SIG-M5 treated with dmso at 0.1 percent for 504 hours (cell line): Measurements from ENCODE around the gene TSPAN9.

Source experiments
- DNase-seq: peaks from one replicate; lab custom pipeline; 2025; ENCODE audit not compliant: unreplicated experiment; lab: John Stamatoyannopoulos, UW

TSPAN9 gene

GRCh38 chr12:3184485-3184884 is 107.3 kb downstream of the TSPAN9 start:
- DNase-seq: no peak

- no peak for DNase-seq
Observed at GRCh38 chr12:3185260-3185870, 108.2 kb downstream of the TSPAN9 start.

GRCh38 chr12:3186546-3187215 is 109.5 kb downstream of the TSPAN9 start:
- DNase-seq: no peak

DNA sequence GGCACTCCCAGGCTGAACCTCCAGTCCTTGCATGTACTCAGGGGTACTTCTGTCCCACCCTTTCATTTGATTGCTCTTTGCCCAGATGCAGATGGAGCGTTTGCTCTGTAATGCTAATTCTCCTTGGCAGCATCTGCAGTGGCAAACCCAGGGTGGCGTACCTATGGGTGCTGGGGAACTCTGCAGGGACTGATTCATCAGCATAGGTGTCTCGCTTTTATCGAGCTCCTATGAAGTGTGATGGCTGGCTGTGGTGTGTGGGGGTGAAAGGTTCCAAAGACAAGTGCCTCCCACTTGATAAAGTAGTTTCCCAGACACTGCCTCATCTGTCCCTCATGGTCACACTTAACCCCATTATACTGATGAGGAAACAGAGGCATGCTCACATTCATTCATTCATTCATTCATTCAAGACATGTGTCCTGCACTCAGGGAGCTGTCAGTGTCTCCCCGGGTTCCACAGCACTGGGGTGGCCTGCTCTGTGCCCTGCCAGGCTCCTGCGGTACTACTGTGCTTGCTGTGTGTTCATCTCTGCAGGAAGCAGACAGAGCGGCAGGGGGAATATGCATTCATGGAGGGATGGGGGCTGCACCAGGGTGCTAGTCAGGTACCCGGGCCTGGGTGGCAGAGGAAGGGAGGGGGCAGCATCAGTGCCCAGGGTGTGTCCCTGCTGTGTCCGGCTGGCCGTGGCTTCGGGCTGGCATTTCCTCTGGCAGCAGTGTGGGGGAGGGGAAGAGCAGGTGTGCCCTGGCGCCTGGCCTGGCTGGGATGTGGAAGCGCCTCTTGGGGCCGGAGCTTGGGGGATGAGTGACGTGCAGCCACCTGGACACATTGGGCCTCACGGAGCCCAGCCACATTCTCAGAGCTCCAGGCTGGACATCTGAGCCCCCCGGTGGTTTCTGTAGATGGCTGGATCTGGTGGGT is 110.9 kb downstream of the TSPAN9 start:
- no peak for DNase-seq

GRCh38 chr12:3189282-3189681 is 112.1 kb downstream of the TSPAN9 start:
- no peak for DNase-seq

GRCh38 chr12:3190101-3190500 is 112.9 kb downstream of the TSPAN9 start:
- DNase-seq: no peak

GRCh38 chr12:3191450-3191849 is 114.3 kb downstream of the TSPAN9 start:
- no peak for DNase-seq

GRCh38 chr12:3192221-3192620 is 115.0 kb downstream of the TSPAN9 start:
- no peak for DNase-seq

- DNase-seq: no peak
Observed at GRCh38 chr12:3193131-3193530, 116.0 kb downstream of the TSPAN9 start.

- no peak for DNase-seq
Observed at GRCh38 chr12:3193755-3194154, 116.6 kb downstream of the TSPAN9 start.

DNA sequence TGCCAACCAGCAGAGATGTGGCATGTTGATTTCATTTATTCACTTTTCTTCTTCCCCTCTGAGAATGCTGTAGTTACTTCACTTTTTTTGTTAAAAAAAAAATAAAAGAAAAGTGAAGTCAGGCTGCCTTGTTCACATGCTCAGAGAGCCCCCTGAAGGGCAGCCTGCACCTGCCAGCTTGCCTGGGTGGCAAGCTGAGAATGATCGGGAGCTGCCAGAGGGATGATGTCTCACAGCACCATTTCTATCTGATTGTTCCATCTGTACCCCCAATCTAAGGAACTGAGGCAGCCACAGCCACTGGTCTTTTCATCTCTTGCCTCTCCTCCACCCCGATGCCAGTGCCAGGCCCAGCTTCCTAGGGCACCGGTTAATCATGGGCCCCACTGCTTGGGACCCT is 118.2 kb downstream of the TSPAN9 start:
- no peak for DNase-seq

DNA sequence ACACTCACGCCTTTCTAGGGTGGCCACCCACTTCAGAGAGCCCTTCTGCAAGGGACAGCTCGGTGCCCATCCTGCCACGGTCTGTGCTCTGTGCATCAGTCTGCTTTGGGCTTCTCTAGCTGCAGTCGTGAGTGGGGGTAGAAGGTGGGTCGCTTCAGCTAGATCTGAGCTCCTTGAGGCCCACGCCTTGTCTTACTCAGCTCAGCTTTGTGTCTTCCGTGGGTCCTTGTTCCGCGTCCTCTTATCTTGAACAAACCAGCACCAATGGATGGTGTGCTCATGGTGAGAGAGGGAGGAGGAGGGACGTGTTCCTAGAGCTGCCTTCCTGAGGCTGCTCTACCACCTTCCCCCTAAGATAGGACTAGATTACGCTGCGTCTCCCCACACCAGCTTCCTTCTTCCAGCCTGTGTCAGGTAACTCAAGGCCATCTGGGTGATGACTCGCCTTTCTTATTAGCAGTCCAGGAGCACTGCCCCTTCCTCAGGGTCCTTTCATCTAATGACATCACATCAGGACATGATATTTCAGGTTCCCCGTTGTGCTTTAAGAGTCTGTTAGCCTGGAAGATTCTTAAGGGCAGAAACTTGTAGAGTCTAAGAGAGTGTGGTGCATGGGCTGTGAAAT is 118.8 kb downstream of the TSPAN9 start:
- no peak for DNase-seq

DNA sequence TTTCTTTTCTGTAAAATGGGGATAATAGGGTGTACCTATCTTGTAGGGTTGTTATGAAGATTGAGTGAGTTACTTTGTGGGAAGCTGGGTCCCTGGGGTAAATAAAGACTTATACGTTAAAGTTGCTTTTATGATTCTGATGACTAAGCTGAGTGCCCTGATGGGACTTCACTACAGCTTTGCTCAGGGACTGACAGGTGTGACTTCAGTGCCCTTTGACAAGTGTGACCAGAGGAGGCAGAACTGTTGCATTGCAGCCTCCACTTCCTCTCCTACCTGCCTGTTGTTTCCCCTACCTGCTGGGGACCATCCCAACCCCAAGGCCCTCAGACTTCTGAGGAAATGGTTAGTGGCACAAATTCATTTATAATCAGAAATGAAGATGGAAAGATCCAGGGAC is 119.3 kb downstream of the TSPAN9 start:
- DNase-seq: no peak

- no peak for DNase-seq
Observed at GRCh38 chr12:3197131-3197818, 120.1 kb downstream of the TSPAN9 start.

DNA sequence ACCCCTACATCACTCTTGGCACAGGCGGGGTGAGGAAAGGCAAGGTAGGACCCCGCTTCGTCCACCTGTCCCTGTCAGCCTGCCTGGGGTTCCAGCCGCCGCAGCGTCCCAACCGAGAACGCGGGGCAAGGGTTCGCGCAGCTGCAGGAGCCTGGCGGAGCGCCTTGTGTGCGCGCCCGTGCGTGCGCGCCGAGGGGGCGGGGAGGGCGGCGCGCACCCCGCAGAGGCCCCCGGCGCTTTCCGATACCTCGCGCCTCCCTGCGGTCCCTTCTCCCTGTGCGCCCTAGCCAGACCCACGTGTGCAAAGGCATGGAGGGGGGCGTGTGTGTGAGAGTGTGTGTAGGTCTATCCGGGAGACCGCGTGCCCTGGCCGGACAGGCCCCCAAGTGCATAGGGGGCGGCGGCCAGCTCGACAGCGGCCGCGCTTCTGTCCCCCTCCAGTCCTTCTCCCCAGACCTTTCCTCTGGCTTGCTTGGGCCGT is 122.4 kb downstream of the TSPAN9 start:
- DNase-seq: no peak

DNA sequence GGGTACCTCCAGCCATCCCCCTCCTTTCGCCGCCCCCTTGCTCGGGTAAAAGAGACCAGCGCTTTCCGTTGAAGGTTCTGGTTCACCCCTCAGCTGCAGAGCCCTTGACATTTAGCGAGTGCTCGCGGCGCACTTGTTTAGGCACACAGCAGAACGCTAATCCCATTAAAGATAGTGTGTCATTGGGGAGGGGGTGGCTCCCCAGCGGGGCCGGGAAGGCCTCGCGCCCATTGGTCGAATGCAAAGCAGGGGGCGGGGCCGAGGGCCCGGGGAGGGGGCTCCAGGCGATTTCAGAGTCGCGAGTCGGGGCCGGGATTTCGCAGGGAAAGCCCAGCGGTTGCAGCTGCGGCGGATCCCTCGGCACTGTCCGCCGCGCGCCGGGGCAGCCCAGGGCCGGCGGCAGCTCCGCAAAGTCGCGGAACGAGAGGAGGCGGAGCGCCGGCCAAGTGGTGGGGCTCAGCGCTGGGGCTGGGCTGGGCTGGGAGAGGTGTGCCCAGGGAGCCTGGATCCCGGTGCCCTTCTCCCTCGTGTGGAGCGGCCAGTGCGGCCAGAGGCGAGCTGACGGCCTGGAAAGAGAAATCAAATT is 122.9 kb downstream of the TSPAN9 start:
- DNase-seq: no peak

GRCh38 chr12:3200814-3201233 is 123.6 kb downstream of the TSPAN9 start:
- DNase-seq: no peak

DNA sequence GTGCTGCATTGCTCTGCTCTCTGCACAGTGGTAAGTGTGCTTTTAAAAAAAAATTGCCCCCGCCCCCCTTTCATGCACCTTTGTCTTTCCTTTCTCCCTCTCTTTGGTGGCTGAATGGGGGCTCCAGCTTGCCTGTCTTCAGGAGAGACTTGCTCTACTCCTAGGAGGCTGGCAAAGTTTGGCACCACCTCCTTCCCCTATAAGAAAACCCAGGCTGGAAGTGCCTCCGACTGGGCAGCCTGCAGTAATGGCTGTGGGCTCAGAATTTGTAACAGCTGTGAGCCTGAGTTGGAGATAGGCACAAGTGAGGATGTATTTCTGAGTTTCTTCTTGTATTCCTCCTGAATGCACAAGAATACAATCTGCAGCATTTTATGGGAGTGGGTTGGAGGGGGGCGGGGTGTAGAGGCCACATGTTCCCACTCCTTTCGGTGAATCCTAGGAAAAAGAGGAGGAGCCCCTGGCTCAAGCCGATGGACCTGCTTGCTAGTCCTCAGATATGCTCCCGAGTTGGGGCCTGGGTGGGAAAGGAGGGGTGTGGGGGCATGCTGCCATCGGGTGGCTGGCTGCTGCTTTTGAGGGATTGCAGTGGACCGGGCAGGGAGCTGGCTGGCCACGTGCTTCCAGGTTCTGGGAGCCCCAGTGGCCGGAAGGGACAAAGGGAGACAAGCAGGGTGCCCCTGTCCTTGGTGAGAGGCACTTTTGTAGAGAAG is 124.3 kb downstream of the TSPAN9 start:
- DNase-seq: no peak

DNA sequence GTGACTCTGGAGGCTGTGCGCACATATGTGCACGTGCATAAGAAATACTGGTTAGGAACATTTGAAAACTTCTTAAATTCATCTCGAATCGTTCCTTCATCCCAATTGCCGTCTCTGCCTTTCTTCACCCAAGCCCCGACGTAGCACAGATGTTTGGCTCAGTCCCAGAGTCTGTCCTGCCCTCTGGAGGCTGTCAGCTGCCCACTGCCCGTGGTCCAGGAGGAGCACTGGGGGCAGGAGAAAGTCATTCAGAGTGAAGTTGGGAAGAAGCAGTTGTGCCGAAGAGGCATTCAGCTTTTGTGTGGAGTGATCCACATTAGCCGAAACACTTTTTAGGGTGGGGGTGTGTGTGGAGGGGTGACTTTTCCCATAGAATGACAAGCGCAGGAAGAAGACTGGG is 124.9 kb downstream of the TSPAN9 start:
- no peak for DNase-seq
